NCI-H510A treated with DMSO at 0.1 percent for 48 hours (cell line): Measurements from ENCODE around the gene FAM222A.

Experiments used
- DNase-seq: peaks from one replicate; lab custom pipeline; 2025; lab: John Stamatoyannopoulos, UW

FAM222A gene

GRCh38 chr12:109760031-109760929, 46.7 kb downstream of the FAM222A start:
- peak; percentile 27 for DNase-seq

- DNase-seq: no peak
These were observed 47.6 kb downstream of the FAM222A start for GRCh38 chr12:109760930-109761921.

GRCh38 chr12:109762071-109762672, 48.5 kb downstream of the FAM222A start:
- DNase-seq: no peak

- DNase-seq: no peak
These were observed 49.1 kb downstream of the FAM222A start for GRCh38 chr12:109762673-109763191.

GRCh38 chr12:109763201-109763841, 49.7 kb downstream of the FAM222A start:
- DNase-seq: no peak

GRCh38 chr12:109764123-109764522, 50.5 kb downstream of the FAM222A start:
- DNase-seq: no peak

- DNase-seq: no peak
These were observed 51.3 kb downstream of the FAM222A start for GRCh38 chr12:109764776-109765445.

- DNase-seq: no peak
These were observed 51.8 kb downstream of the FAM222A start for GRCh38 chr12:109765446-109765810.

GRCh38 chr12:109766251-109766778, 52.7 kb downstream of the FAM222A start:
- DNase-seq: no peak

GRCh38 chr12:109767456-109767855, 53.8 kb downstream of the FAM222A start:
- DNase-seq: no peak

- DNase-seq: no peak
These were observed 54.6 kb downstream of the FAM222A start for GRCh38 chr12:109767991-109768900.

- no peak for DNase-seq
These were observed 55.5 kb downstream of the FAM222A start for GRCh38 chr12:109768901-109769670.

- no peak for DNase-seq
These were observed 56.7 kb downstream of the FAM222A start for GRCh38 chr12:109770104-109770860.

- no peak for DNase-seq
These were observed 57.4 kb downstream of the FAM222A start for GRCh38 chr12:109770861-109771670.

GRCh38 chr12:109771746-109772621, 58.4 kb downstream of the FAM222A start:
- DNase-seq: no peak
